Retinal pigment epithelial cell (primary cell): Measurements from ENCODE around the gene PGBD2.

Experiments
- DNase-seq: peaks from one replicate; pipeline ENCODE4 v3.0.0-alpha.2; 2010; ENCODE audit warnings: low read depth
- H3K4me3 ChIP-seq: 2 replicates; pipeline ENCODE4 v1.5.1; 2011; ENCODE audit warnings: mild to moderate bottlenecking, low read length, control low read depth, moderate library complexity
- CTCF ChIP-seq: conservative IDR thresholded peaks from 2 replicates; pipeline ENCODE4 v1.5.1; 2011; ENCODE audit warnings: low read depth, low read length, control low read depth, inconsistent platforms

Gene PGBD2

DNA sequence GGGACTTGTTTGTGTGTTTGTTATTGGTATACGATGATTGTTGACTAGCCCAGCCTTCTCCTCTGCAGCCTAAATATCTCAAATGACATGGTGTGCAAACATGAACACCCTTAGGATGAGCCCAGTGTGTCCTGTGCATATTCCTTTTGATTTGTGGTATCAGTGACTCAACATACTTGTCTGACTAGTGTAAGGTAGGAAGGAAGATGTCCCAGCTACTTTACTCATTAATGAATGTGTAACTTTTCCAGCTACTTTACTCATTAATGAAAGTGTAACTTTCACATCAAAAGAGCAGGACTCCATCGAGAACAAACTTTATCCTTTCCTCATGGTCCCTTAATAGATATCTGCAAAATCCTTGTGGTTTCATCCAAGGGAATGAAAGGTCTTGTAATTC, 44.4 kb upstream of the PGBD2 start:
- no peak for DNase-seq
- H3K4me3 ChIP-seq: no peak overlapping the region
- TF ChIP-seq CTCF: no peak

- TF ChIP-seq CTCF: no peak
- H3K4me3 ChIP-seq: peak overlapping the region; percentile 63
- no peak for DNase-seq
These were observed 43.4 kb upstream of the PGBD2 start for GRCh38 chr1:248862695-248862997.

GRCh38 chr1:248862998-248863881, 42.8 kb upstream of the PGBD2 start:
- TF ChIP-seq CTCF: no peak
- peak; percentile 44 for DNase-seq

DNA sequence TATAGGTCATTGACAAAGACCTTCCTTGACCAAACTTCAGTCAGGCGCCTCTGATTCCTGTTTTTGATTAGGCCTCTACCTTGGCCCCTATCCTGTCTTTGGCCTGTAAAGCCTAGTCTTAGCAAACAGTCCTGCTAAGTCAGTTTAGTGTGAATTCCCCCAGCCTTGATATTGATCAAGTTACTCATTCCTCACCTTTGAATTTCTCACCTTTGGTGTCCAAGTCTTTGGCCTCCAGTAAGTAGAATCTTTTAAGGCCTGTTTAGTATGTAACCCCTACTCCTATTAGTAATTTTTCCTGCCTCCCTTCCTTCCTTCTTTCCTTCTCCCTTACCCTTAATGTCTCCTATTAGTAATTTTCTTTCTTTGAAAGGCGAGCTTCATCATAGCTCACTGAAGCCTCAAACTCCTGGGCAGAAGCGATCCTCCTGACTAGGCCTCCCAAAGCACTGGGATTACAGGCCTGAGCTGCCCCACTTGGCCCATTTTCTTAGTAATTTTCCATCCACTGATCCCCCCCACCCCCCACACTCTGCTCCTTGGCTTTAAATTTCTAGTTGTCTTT, 34.1 kb upstream of the PGBD2 start:
- H3K4me3 ChIP-seq: peak overlapping the region; percentile 63
- DNase-seq: no peak
- TF ChIP-seq CTCF: no peak

More at GRCh38 chr1:248862998-248863881, 42.8 kb upstream of the PGBD2 start:
- H3K4me3 ChIP-seq: peak overlapping the region; percentile 63

GRCh38 chr1:248872752-248873408, 33.2 kb upstream of the PGBD2 start:
- no peak for TF ChIP-seq CTCF
- H3K4me3 ChIP-seq: peak overlapping the region; percentile 63
- DNase-seq: peak; percentile 28

DNA sequence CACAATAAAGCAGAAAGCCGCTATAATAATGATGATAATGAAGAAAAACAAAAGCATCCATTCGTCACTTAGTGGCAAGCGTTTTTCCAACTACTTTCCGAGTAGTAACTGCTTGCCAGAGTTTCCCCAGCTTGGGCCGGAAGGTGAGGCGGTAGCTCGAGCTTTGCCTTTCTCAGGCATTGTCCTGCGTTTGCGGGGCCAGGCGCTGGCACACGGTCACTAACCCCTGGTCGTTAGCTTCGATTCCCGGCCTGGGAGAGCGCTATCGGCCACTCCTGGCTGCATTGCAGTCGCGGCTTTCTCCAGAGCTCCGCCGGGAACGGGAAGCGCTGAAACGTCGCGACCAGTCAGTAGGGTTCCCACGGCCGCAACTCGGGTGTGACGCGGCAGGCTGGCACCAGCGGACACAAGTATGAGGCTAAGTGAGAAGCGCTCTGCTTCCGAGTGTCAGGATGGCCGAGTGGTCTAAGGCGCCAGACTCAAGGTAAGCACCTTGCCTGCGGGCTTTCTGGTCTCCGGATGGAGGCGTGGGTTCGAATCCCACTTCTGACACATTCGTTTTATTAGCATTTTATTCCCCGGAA, 32.5 kb upstream of the PGBD2 start:
- peak; percentile 0 for TF ChIP-seq CTCF
- peak; percentile 78 for DNase-seq
- peak overlapping the region; percentile 63 for H3K4me3 ChIP-seq
